ENCODE data around the gene BNC2. TPM values are rescaled to one million over a fixed set of nuclear protein-coding genes. Genes with fewer than 3 reads are reported as not detected.

BNC2 gene
- total RNA-seq, 1 experiment from 2014 or later: 43.6 TPM

GRCh38 chr9:16720386-16720785 is 150.1 kb downstream of the BNC2 start:
- no peak overlapping the region for H3K23ac ChIP-seq (ENCODE audit: insufficient read length, low read depth, low read length)
- no peaks in the 10 kb centered on the region for H3K9me3 Mint-ChIP-seq

More at GRCh38 chr9:16720386-16720785, 150.1 kb downstream of the BNC2 start:
- 100% methylated on average over 1 of the region's 3 CpGs for WGBS (ENCODE audit: extremely low coverage, insufficient read length, low lambda C conversion rate)
- H3K14ac ChIP-seq (ENCODE audit: insufficient read depth, low read length): no peak overlapping the region
- no peak overlapping the region for H3T11ph ChIP-seq (ENCODE audit: low read length)
- H2BK12ac ChIP-seq (ENCODE audit: insufficient read length, low read depth, low read length): no peak overlapping the region
- no peaks in the 10 kb centered on the region for H3K27me3 Mint-ChIP-seq (ENCODE audit: low read depth)
- H3K4me2 ChIP-seq (ENCODE audit: insufficient read depth, insufficient read length, low read length): no peak overlapping the region
- H3K79me2 ChIP-seq (ENCODE audit: insufficient read depth, low read length): no peaks in the 10 kb centered on the region
- H3K56ac ChIP-seq (ENCODE audit: insufficient read length, low read depth, low read length): no peak overlapping the region
- H3K18ac ChIP-seq (ENCODE audit: insufficient read length, low read depth, low read length): no peak overlapping the region
- H3K23me2 ChIP-seq (ENCODE audit: insufficient read length, low read depth, low read length, poor library complexity, severe bottlenecking): no peaks in the 10 kb centered on the region
- H3K27ac ChIP-seq (ENCODE audit: insufficient read length, low read depth, low read length): no peak overlapping the region
- H3K4me1 Mint-ChIP-seq: peaks cover 57 to 65% of the 10 kb centered on the region in 2 experiments
- H2BK20ac ChIP-seq (ENCODE audit: low read depth, low read length, poor library complexity, severe bottlenecking): no peak overlapping the region
- no peak overlapping the region for H4K91ac ChIP-seq (ENCODE audit: insufficient read length, low read depth, low read length)
- H4K20me1 ChIP-seq (ENCODE audit: control insufficient read depth, insufficient read depth, insufficient read length): no peaks in the 10 kb centered on the region
- no peak overlapping the region for H4K8ac ChIP-seq (replicated peaks; ENCODE audit: insufficient read length, low read depth, low read length)
- no peak for DNase-seq
- H3K4ac ChIP-seq (ENCODE audit: low read depth, low read length): no peak overlapping the region
- 0 out of 7 replicates have a peak, but pooled peaks cover 0 to 5% (median 0%) of the 10 kb centered on the region in 3 experiments for H3K36me3 Mint-ChIP-seq (ENCODE audit: insufficient read depth in 1 of 3, low read depth in 3 of 3)
- TF ChIP-seq CTCF (conservative IDR thresholded peaks at IDR 0.05): no peak
- no peaks in the 10 kb centered on the region for H3K27me3 ChIP-seq (ENCODE audit: insufficient read depth, low read length)
- H4K5ac ChIP-seq (ENCODE audit: insufficient read length, low read depth, low read length): no peak overlapping the region
- H3K9ac ChIP-seq (ENCODE audit: extremely low read depth, insufficient read length, low read length): no peak overlapping the region
- H3K27ac Mint-ChIP-seq: peak overlapping the region in 1 of 3 experiments; percentile 58; a peak in 2 of 7 replicates
- no peaks in the 10 kb centered on the region for H3K79me1 ChIP-seq (ENCODE audit: insufficient read depth, low read depth, low read length, poor library complexity, severe bottlenecking)
- no peaks in the 10 kb centered on the region for H3K9me3 ChIP-seq (ENCODE audit: control insufficient read depth, low read depth, low read length)
- H2BK15ac ChIP-seq (ENCODE audit: low read depth, low read length): no peak overlapping the region
- H2AK5ac ChIP-seq (ENCODE audit: insufficient read length, low read length): no peak overlapping the region
- H2BK120ac ChIP-seq (ENCODE audit: low read depth, low read length, poor library complexity, severe bottlenecking): no peak overlapping the region
- no peak overlapping the region for H2BK5ac ChIP-seq (ENCODE audit: insufficient read length, low read length)
- H2AFZ ChIP-seq (ENCODE audit: low read length): no peak overlapping the region
- H3K4me1 ChIP-seq (ENCODE audit: insufficient read depth, low read length): peaks cover 7% of the 10 kb centered on the region; the same call in 1 of the 2 replicates
- no peak overlapping the region for H3K4me3 Mint-ChIP-seq

All from H9 (cell line).